GOT3 (cell line): Measurements from ENCODE around the gene MYCL.
"Not testable (repeated sequence)": the region's sequence is repeated elsewhere in the genome, so short reads cannot be mapped to it uniquely, and the experiment has no call there.

Source experiments
- DNase-seq: peaks from one replicate; lab custom pipeline; 2025; ENCODE audit warnings: mixed read lengths; lab: John Stamatoyannopoulos, UW

The MYCL gene

GRCh38 chr1:39890273-39890672 is 11.4 kb downstream of the MYCL start:
- no peak for DNase-seq

DNA sequence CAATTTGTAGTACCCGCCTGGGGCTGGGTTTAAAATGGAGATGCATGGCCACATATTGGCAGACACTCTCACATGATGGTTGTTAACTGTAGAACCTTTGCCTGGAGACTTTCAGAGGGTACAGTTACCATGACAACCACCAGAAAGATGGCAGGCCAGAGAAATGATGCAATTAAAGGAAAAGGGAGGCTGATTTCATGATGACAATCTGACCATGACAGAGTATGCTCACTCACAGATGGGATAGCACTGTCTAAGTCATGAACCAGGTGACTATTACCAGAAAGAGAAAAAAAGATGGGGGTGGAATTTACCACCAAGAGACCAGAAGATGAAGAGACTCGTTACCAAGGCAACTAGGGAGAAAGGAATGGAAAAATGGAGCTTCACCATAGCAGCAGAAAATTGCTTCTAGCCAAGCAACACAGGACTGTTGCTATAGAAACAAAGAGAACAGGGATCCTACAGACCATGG is 14.9 kb downstream of the MYCL start:
- DNase-seq: no peak

- DNase-seq: no peak
Observed at GRCh38 chr1:39885516-39885915, 16.2 kb downstream of the MYCL start.

DNA sequence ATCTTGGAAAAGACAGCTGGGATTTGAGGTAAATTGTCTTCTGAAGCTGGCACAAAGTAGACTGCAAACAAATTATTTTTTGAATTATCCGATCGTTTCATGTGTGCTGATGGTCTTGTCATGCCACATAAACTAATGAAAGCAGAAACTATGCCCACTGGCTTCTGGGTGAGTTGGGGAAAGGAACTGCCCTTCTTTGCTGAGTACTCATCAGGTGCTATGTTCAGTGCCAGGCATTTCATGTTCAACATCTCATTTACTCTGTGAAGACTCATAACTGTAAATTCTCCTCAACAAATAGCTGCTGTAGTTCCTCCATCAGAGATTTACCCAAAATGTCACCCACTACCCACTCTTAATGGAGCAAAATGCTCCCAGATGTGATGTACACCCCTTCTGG is 19.6 kb downstream of the MYCL start:
- no peak for DNase-seq

- no peak for DNase-seq
Observed at GRCh38 chr1:39877980-39878956, 23.4 kb downstream of the MYCL start.

DNA sequence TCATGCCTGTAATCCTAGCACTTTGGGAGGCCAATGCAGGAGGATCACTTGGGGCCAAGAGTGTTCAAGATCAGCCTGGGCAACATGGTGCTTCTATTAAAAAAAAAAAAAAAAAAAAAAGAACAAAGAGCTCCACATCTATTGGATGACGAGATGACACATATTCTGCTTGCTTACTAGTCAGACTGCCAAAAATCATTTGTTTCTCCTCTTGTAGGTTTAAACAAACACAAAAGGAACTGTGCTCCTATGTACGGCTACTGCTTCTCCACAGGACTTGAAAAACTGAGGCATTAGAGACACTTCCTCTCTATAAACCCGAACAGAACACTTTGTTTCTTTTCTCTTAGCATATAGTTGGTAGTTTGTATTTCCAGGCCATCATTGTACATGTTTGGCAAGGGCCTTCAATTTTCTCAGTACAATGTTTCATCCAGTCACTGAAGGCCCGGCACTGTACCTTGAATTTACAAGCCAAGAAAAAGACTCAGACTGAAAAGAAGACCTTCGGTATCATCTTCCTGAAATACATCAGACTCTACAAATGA is 24.4 kb downstream of the MYCL start:
- no peak for DNase-seq

GRCh38 chr1:39876144-39876543 is 25.6 kb downstream of the MYCL start:
- DNase-seq: no peak

- no peak for DNase-seq
Observed at GRCh38 chr1:39872698-39873097, 29.0 kb downstream of the MYCL start.

DNA sequence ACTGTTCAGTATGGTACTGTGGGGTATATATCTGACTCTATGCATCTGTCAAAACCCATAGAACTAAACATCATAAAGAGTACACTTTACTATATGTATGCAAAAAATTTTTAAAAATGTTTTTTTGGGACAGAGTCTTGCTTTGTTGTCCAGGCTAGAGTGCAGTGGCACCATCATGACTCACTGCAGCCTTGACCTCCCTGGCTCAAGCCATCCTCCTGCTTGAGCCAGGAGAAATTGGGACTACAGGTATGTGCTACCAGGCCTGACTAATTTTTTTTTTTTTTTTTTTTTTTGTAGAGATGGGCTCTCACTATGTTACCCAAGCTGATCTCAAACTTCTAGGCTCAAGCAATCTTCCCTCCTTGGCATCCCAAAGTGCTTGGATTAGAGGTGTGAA is 29.9 kb downstream of the MYCL start:
- DNase-seq: no peak

- not testable (repeated sequence) for DNase-seq
Observed at GRCh38 chr1:39871043-39871442, 30.7 kb downstream of the MYCL start.

DNA sequence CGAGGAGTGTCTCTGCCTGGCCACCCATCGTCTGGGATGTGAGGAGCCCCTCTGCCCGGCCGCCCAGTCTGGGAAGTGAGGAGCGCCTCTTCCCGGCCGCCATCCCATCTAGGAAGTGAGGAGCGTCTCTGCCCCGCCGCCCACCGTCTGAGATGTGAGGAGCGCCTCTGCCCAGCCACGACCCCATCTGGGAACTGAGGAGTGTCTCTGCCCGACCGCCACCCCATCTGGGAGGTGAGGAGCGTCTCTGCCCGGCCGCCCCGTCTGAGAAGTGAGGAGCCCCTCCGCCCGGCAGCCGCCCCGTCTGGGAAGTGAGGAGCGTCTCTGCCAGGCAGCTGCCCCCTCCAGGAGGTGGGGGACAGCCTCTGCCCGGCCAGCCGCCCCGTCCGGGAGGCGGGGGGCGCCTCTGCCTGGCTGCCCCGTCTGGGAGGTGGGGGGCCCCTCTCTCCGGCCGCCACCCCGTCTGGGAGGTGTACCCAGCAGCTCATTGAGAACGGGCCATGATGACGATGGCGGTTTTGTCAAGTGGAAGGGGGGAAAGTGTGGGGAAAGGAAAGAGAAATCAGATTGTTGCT is 32.1 kb downstream of the MYCL start:
- not testable (repeated sequence) for DNase-seq

GRCh38 chr1:39866767-39867166 is 35.0 kb downstream of the MYCL start:
- DNase-seq: no peak

- no peak for DNase-seq
Observed at GRCh38 chr1:39865762-39866161, 36.0 kb downstream of the MYCL start.

- DNase-seq: no peak
Observed at GRCh38 chr1:39863177-39863576, 38.5 kb downstream of the MYCL start.

DNA sequence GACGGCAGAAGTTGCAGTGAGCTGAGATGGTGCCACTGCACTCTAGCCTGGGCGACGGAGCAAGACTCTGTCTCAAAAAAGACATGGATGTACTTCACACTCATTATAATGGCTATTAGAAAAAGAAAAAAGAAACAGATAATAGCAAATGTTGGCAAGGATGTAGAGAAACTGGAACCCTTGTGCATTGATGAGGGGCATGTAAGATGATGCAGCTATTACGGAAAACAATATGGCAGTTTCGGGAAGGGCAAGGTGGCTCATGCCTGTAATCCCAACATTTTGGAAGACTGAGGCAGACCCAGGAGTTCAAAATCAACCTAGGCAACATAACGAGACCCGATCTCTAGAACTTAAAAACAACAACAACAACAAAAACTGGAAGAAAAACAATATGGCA is 40.7 kb downstream of the MYCL start:
- DNase-seq: no peak

- no peak for DNase-seq
Observed at GRCh38 chr1:39859859-39860812, 41.6 kb downstream of the MYCL start.

GRCh38 chr1:39858315-39858714 is 43.4 kb downstream of the MYCL start:
- no peak for DNase-seq

GRCh38 chr1:39857126-39857878 is 44.4 kb downstream of the MYCL start:
- DNase-seq: no peak

DNA sequence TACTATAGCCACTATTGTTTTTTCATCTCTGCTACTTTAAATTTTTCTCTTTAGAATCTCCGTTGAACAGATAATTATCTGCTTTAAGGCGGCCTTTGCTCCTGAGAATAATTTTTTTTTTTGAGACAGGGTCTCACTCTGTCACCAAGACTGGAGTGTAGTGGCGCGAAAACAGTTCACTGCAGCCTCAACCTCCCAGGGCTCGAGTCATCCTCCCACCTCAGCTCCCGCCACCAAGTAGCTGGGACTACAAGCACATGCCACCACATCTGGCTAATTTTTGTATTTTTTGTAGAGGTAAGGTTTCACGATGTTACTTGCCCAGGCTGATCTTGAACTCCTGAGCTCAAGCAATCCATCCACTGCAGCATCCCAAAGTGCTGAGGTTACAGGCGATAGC is 47.0 kb downstream of the MYCL start:
- DNase-seq: no peak

DNA sequence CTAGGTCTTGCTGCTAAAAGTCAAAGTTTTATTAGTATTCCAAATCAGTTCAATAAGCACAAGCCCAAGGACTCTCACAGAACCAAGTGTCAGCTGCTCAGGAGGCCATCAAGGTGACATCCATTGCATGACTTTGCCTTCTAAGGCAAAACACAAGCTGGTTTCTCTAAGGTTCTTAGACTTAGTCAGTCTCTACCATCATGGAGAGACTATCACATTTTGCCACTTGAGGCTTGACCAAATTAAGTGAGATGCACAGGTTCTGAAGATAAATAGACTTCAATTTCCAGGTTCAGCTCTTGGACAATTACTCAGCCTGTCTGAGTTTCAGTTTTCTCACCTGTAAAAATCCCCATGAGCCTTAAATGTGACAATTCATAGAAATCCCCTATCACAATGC is 47.4 kb downstream of the MYCL start:
- DNase-seq: no peak

DNA sequence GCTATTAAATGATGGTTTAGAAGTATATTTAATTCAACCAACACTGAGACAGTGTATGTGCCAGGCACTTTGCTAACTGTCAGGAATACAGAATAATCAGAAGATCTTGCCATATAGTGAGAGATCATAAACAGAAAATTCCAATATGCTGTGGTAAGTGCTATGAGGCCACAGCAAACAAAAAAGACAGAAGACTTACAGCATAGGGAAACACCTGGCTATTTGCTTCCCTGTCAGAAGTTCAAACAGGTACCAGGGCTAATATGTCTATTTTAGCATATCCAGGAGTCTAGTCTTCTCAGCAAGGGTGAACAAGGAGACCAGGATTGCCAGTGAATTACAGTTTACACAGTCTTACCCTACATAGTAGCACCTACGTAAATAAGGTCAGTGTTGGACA is 48.8 kb downstream of the MYCL start:
- no peak for DNase-seq
